ENCODE data around the gene TRIP6. TPM values are rescaled to one million over a fixed set of nuclear protein-coding genes. Genes with fewer than 3 reads are reported as not detected.
A peak's percentile ranks its signal among the peaks of the same experiment; 100 is the strongest.

TRIP6 gene
- total RNA-seq, 1 experiment from 2014 or later: 102 TPM

GRCh38 chr7:100891568-100892247, 24.5 kb downstream of the TRIP6 start:
- ChIA-PET CTCF (interaction anchor here (0.6 to 1.4 kb wide), 2 partner anchors 167 to 320 kb away, joined by 3 read pairs; no protein-coding TSS in a partner anchor), RAD21 (ENCODE audit: low non-redundant PET in 1 of 2, low total read pairs in 2 of 2, uncharacterized antibody in 2 of 2, unreplicated experiment in 2 of 2) (no interaction called here), POLR2A (interaction anchor here (0.6 to 1.0 kb wide), 2 partner anchors 17 to 296 kb away, joined by 3 to 4 read pairs; partner anchors contain the start of gene SRRT)
- Histone ChIP-seq H3K79me2 (ENCODE audit: insufficient read depth, low read length) (peaks cover 27% of the 10 kb centered on the region), H3K27ac (ENCODE audit: low read depth, low read length) (no peak overlapping the region), H3K27me3 (ENCODE audit: insufficient read depth, low read length) (no peaks in the 10 kb centered on the region; the same call in 1 of the 2 replicates), H2AFZ (ENCODE audit: low read depth, low read length, poor library complexity, severe bottlenecking) (no peak overlapping the region), H3K36me3 (ENCODE audit: control insufficient read depth in 1 of 2, insufficient read depth in 2 of 2, low read length in 2 of 2) (peaks cover 11 to 25% of the 10 kb centered on the region in 2 experiments; a peak in 3 of 4 replicates), H3K4me3 (replicated peaks in 1 of 2; ENCODE audit: low read depth in 1 of 2, low read length in 2 of 2) (no peak overlapping the region), H3K9me2 (ENCODE audit: insufficient read depth) (no peaks in the 10 kb centered on the region), H3K4me1 (ENCODE audit: control insufficient read depth in 1 of 2, insufficient read depth in 2 of 2, low read length in 2 of 2) (peaks cover 12 to 67% of the 10 kb centered on the region in 2 experiments), H4K20me1 (ENCODE audit: insufficient read depth) (no peaks in the 10 kb centered on the region), H3K9me3 (ENCODE audit: control insufficient read depth in 1 of 2, insufficient read depth in 1 of 2, low read depth in 1 of 2, low read length in 2 of 2) (no peaks in the 10 kb centered on the region), H3K4me2 (ENCODE audit: low read length) (peak overlapping the region; percentile 98), H3K9ac (ENCODE audit: low read length) (no peak overlapping the region)
- ATAC-seq (no peak), DNase-seq (ENCODE audit: low read depth, low spot score) (no peak)
- intact Hi-C loops (cut with micrococcal nuclease): no loop called here
- no peak for TF ChIP-seq SIN3A (IDR thresholded peaks at IDR 0.05; ENCODE audit: low read depth)
- TF ChIP-seq, protein P1, sequence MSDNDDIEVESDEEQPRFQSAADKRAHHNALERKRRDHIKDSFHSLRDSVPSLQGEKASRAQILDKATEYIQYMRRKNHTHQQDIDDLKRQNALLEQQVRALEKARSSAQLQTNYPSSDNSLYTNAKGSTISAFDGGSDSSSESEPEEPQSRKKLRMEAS (IDR thresholded peaks at IDR 0.05): no peak
- no TSS peak for BruUV-seq (replicated peaks)

DNA sequence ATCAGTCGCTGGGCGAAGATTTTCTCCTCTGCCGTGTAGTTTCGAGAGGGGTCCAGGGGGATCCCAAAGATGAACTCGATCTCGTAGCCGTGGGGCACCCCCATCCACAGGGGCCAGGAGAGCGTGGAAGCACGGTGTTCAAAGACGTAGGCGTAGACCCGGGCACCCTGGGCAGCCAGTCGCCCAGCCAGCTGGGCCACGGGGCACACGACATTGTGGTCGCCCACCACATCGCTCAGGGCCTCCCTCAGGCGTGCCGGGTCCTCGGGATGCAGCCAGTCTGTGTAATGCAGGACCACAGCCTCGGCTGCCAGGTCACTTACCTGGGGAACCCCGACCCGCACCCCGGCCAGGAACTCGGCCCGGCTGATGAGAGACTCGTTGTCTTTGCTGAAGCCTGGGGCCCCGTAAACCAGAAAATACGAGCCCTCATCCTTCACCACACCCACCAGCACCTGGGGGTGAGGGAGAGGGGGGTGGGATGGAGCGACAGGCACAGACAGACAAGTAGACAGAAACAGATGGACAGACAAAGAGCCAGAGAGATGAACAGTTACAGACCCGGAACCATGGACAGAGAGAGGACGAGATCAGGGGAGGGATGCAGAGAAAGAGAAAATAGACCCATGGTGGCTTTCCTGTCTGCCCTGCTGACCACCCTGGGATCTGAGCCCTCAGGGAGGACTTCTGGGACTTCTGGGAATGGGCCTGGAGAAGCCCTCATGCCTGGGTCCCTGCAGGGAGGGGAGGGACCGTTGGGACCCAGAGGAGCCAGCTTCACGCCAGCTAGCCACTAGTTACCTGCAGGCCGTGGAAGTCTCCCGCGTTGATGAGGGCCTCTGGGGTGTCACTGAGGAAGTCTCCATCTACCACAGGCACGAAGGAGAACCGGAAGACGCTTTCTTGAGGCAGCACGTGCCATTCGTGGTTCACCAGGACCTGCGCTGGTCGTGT, 25.5 kb downstream of the TRIP6 start:
- Histone ChIP-seq H3K79me2 (ENCODE audit: insufficient read depth, low read length) (peaks cover 18% of the 10 kb centered on the region), H3K9ac (ENCODE audit: low read length) (no peak overlapping the region), H3K4me3 (replicated peaks in 1 of 2; ENCODE audit: low read depth in 1 of 2, low read length in 2 of 2) (no peak overlapping the region), H3K4me1 (ENCODE audit: control insufficient read depth in 1 of 2, insufficient read depth in 2 of 2, low read length in 2 of 2) (peaks cover 12 to 68% of the 10 kb centered on the region in 2 experiments), H3K27me3 (ENCODE audit: insufficient read depth, low read length) (no peaks in the 10 kb centered on the region; the same call in 1 of the 2 replicates), H4K20me1 (ENCODE audit: insufficient read depth) (no peaks in the 10 kb centered on the region), H3K27ac (ENCODE audit: low read depth, low read length) (no peak overlapping the region), H3K4me2 (ENCODE audit: low read length) (no peak overlapping the region), H3K9me3 (ENCODE audit: control insufficient read depth in 1 of 2, insufficient read depth in 1 of 2, low read depth in 1 of 2, low read length in 2 of 2) (no peaks in the 10 kb centered on the region), H2AFZ (ENCODE audit: low read depth, low read length, poor library complexity, severe bottlenecking) (no peak overlapping the region), H3K9me2 (ENCODE audit: insufficient read depth) (no peaks in the 10 kb centered on the region), H3K36me3 (ENCODE audit: control insufficient read depth in 1 of 2, insufficient read depth in 2 of 2, low read length in 2 of 2) (peaks cover 4 to 15% of the 10 kb centered on the region in 2 experiments; a peak in 2 of 4 replicates)
- intact Hi-C loops (cut with micrococcal nuclease): no loop called here
- no TSS peak for BruUV-seq (replicated peaks)
- POLR2A ChIA-PET: interaction anchor here (0.5 kb wide), 1 partner anchor 250 kb away, joined by 4 read pairs; no protein-coding TSS in a partner anchor
- ATAC-seq: no peak
- TF ChIP-seq YY1 (IDR thresholded peaks at IDR 0.05; ENCODE audit: extremely low read depth, insufficient replicate concordance, low read depth, low read length): no peak
- no peak for TF ChIP-seq FOSL1 (IDR thresholded peaks at IDR 0.05; ENCODE audit: low read depth)
- TF ChIP-seq ATF3 (IDR thresholded peaks at IDR 0.05): no peak
- TF ChIP-seq, protein P2, sequence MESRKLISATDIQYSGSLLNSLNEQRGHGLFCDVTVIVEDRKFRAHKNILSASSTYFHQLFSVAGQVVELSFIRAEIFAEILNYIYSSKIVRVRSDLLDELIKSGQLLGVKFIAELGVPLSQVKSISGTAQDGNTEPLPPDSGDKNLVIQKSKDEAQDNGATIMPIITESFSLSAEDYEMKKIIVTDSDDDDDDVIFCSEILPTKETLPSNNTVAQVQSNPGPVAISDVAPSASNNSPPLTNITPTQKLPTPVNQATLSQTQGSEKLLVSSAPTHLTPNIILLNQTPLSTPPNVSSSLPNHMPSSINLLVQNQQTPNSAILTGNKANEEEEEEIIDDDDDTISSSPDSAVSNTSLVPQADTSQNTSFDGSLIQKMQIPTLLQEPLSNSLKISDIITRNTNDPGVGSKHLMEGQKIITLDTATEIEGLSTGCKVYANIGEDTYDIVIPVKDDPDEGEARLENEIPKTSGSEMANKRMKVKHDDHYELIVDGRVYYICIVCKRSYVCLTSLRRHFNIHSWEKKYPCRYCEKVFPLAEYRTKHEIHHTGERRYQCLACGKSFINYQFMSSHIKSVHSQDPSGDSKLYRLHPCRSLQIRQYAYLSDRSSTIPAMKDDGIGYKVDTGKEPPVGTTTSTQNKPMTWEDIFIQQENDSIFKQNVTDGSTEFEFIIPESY (IDR thresholded peaks at IDR 0.05; ENCODE audit: extremely low read depth, insufficient replicate concordance, low read length): no peak
- no peak for TF ChIP-seq ELF1 (IDR thresholded peaks at IDR 0.05; ENCODE audit: borderline replicate concordance, low read depth)
- TF ChIP-seq ZFX (IDR thresholded peaks at IDR 0.05): no peak
- no peak for TF ChIP-seq EZH2 (IDR thresholded peaks at IDR 0.05)
- TF ChIP-seq SP1 (IDR thresholded peaks at IDR 0.05; ENCODE audit: low read depth): no peak
- no peak for TF ChIP-seq CBX3 (IDR thresholded peaks at IDR 0.05; ENCODE audit: low read depth)
- TF ChIP-seq JUND (IDR thresholded peaks at IDR 0.05): no peak
- no peak for TF ChIP-seq SIN3A (IDR thresholded peaks at IDR 0.05; ENCODE audit: low read depth)
- CTCF ChIA-PET: interaction anchor here (0.6 kb wide), 1 partner anchor 319 kb away, joined by 3 read pairs; no protein-coding TSS in a partner anchor
- DNase-seq (ENCODE audit: low read depth, low spot score): no peak
- RAD21 ChIA-PET (ENCODE audit: low non-redundant PET in 1 of 2, low total read pairs in 2 of 2, uncharacterized antibody in 2 of 2, unreplicated experiment in 2 of 2): no interaction called here

Data from HCT116 (cell line).